ENCODE data around the gene PDGFB. TPM values are rescaled to one million over a fixed set of nuclear protein-coding genes. Genes with fewer than 3 reads are reported as not detected.

PDGFB gene
- total and polyA plus RNA-seq, 9 donors: 3.9 to 10.7 (median 5.5) TPM

- no peak overlapping the region for H3K27ac ChIP-seq
- intact Hi-C loops (cut with DNase I): no loop called here
- TF ChIP-seq, protein P1, sequence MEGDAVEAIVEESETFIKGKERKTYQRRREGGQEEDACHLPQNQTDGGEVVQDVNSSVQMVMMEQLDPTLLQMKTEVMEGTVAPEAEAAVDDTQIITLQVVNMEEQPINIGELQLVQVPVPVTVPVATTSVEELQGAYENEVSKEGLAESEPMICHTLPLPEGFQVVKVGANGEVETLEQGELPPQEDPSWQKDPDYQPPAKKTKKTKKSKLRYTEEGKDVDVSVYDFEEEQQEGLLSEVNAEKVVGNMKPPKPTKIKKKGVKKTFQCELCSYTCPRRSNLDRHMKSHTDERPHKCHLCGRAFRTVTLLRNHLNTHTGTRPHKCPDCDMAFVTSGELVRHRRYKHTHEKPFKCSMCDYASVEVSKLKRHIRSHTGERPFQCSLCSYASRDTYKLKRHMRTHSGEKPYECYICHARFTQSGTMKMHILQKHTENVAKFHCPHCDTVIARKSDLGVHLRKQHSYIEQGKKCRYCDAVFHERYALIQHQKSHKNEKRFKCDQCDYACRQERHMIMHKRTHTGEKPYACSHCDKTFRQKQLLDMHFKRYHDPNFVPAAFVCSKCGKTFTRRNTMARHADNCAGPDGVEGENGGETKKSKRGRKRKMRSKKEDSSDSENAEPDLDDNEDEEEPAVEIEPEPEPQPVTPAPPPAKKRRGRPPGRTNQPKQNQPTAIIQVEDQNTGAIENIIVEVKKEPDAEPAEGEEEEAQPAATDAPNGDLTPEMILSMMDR (IDR thresholded peaks at IDR 0.05): no peak
- no peak for TF ChIP-seq EP300 (IDR thresholded peaks at IDR 0.05)
- no peak overlapping the region for H3K4me3 ChIP-seq
- H3K36me3 ChIP-seq: no peaks in the 10 kb centered on the region
- WGBS, 3 donors: 49 to 55% (median 52%) methylated on average over 5 to 6 of the region's 6 CpGs
- no peaks in the 10 kb centered on the region for H3K27me3 ChIP-seq
- peaks cover 11% of the 10 kb centered on the region for H3K4me1 ChIP-seq (ENCODE audit: insufficient read depth)
- DNase-seq: no peak
- no peaks in the 10 kb centered on the region for H3K9me3 ChIP-seq
These were observed 18.4 kb downstream of the PDGFB start for GRCh38 chr22:39226353-39226752.

- Histone ChIP-seq H3K4me1 (ENCODE audit: insufficient read depth) (peaks cover 9% of the 10 kb centered on the region), H3K27me3 (no peaks in the 10 kb centered on the region), H3K9me3 (no peaks in the 10 kb centered on the region), H3K4me3 (no peak overlapping the region), H3K27ac (no peak overlapping the region), H3K36me3 (no peaks in the 10 kb centered on the region)
- TF ChIP-seq POLR2A (IDR thresholded peaks at IDR 0.05) (no peak), EP300 (IDR thresholded peaks at IDR 0.05) (no peak)
- TF ChIP-seq, protein P1 (IDR thresholded peaks at IDR 0.05): no peak
- DNase-seq: no peak
- intact Hi-C loops (cut with DNase I): no loop called here
- WGBS, 3 donors: 95 to 98% (median 96%) methylated on average over 13 of the region's 13 CpGs
These were observed 19.2 kb downstream of the PDGFB start for GRCh38 chr22:39225591-39225990.

DNA sequence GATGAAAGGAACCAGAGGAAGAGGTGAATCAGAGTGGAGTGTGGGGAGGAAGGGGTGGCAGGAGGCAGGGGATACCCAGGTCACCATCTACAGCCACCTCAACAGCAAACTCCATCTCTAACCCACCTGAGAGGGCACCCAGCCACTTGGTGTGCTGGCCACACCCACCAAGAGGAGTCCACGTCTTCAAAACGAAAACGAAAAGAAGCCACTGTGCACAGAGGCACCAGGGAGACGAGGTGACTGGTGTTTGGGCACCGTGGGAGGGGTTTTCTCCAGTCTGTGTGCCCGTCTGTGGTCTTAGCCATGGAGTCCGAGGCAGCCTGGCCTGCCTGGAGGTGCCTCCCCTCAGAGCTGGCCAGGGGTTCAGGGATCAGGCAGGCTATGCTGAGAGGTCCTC lies 20.2 kb downstream of the PDGFB start:
- DNase-seq: no peak
- no peak overlapping the region for H3K4me3 ChIP-seq
- 82 to 85% (median 84%) methylated on average over 7 of the region's 7 CpGs for WGBS, 3 donors
- no peak overlapping the region for H3K27ac ChIP-seq
- no peaks in the 10 kb centered on the region for H3K27me3 ChIP-seq
- intact Hi-C loops (cut with DNase I): no loop called here
- no peak for TF ChIP-seq EP300 (IDR thresholded peaks at IDR 0.05)
- H3K4me1 ChIP-seq (ENCODE audit: insufficient read depth): no peaks in the 10 kb centered on the region
- H3K9me3 ChIP-seq: no peaks in the 10 kb centered on the region
- no peaks in the 10 kb centered on the region for H3K36me3 ChIP-seq

DNA sequence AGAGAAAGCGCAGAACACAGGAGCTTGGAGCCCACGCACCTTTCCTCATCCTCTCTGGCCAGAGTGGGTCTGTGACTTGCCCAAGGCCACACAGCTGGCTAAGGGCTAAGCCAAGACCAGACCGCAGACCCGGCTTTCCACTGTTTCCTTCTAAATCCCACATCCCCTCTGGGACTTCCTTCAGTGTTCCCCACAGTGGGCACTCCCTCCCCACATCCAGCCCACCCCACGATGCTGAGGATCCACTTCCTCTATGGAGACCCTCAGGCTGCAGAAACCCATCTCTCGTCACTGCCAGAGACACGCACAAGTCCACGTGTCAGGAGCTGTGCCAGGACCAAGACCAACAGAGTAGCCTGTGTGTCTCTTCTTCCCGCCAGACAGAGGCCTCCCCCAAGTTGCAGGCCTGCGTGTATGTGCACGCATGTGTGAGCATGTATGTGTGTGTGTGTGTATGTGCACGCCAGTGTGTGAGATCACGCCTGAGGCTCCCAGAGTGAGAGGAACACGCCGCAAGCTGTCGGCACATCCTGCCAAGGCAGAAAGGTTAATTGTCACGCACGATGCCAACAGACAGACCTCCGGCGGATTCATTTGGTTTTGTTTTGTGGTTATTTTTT lies 21.6 kb downstream of the PDGFB start:
- WGBS, 3 donors: 84 to 88% (median 85%) methylated on average over 20 of the region's 20 CpGs
- intact Hi-C loops (cut with DNase I): no loop called here
- no peaks in the 10 kb centered on the region for H3K36me3 ChIP-seq
- H3K4me1 ChIP-seq (ENCODE audit: insufficient read depth): no peaks in the 10 kb centered on the region
- H3K27ac ChIP-seq: no peak overlapping the region
- no peak for TF ChIP-seq EP300 (IDR thresholded peaks at IDR 0.05)
- no peak overlapping the region for H3K4me3 ChIP-seq
- no peaks in the 10 kb centered on the region for H3K27me3 ChIP-seq
- DNase-seq: peak in 1 of 5 donors; percentile 7
- H3K9me3 ChIP-seq: no peaks in the 10 kb centered on the region

GRCh38 chr22:39221999-39222686 lies 22.6 kb downstream of the PDGFB start:
- no peak for TF ChIP-seq EP300 (IDR thresholded peaks at IDR 0.05)
- TF ChIP-seq POLR2A (IDR thresholded peaks at IDR 0.05): no peak
- TF ChIP-seq, protein P1 (IDR thresholded peaks at IDR 0.05): no peak
- Histone ChIP-seq H3K27me3 (no peaks in the 10 kb centered on the region), H3K9me3 (no peaks in the 10 kb centered on the region), H3K27ac (no peak overlapping the region), H3K4me3 (no peak overlapping the region), H3K4me1 (ENCODE audit: insufficient read depth) (no peaks in the 10 kb centered on the region), H3K36me3 (no peaks in the 10 kb centered on the region)
- 90 to 92% (median 91%) methylated on average over 10 of the region's 10 CpGs for WGBS, 3 donors
- intact Hi-C loops (cut with DNase I): no loop called here
- DNase-seq: peak in 1 of 5 donors; percentile 1

All from ovary (tissue), 9 donors.